Panc1 (cell line): ENCODE results near the gene CHAC1. TPM values are rescaled to one million over a fixed set of nuclear protein-coding genes. Genes with fewer than 3 reads are reported as not detected.
A peak's percentile ranks its signal among the peaks of the same experiment; 100 is the strongest.

ENCODE experiments used
- ATAC-seq: fragments of 200-7000 bp; cut with Tn5 transposase; 2 replicates; pipeline ENCODE4 v1.9.1; 2020; ENCODE audit warnings: mild to moderate bottlenecking, moderate library complexity
- BruUV-seq: library from RNA; stranded (reverse); fragments of 400-500 nt; replicated peaks from 2 replicates; lab custom pipeline; 2021; lab: Mats Ljungman, UMichigan
- CTCF ChIA-PET: fragments of 300-600 bp; sonication (Branson Sonifier 250); formaldehyde crosslinking; loops from one replicate; lab custom pipeline; 2022; ENCODE audit warnings: antibody characterized with exemption; lab: Charles Lee
- POLR2A ChIA-PET: fragments of 300-600 bp; sonication (Branson Sonifier 250); formaldehyde crosslinking; loops from one replicate; lab custom pipeline; 2022; ENCODE audit warnings: antibody characterized with exemption; lab: Charles Lee
- DNase-seq: peaks from one replicate; pipeline ENCODE4 v3.0.0-alpha.2; 2010; ENCODE audit warnings: low read depth, low spot score
- H3K27ac ChIP-seq: 2 replicates; pipeline ENCODE4 v1.5.1; 2011; ENCODE audit warnings: mild to moderate bottlenecking, low read length, inconsistent platforms
- H3K27me3 ChIP-seq: fragments of 200-500 bp; sonication (Bioruptor generic); 2 replicates; pipeline ENCODE4 v1.6.0; 2014; ENCODE audit warnings: low read length, inconsistent platforms; ENCODE audit not compliant: control insufficient read depth, insufficient read depth
- H3K36me3 ChIP-seq: fragments of 200-500 bp; sonication (Bioruptor generic); 2 replicates; pipeline ENCODE4 v1.5.1; 2014; ENCODE audit warnings: inconsistent platforms, mild to moderate bottlenecking, low read length, moderate library complexity; ENCODE audit not compliant: control insufficient read depth, insufficient read depth
- H3K4me1 ChIP-seq: 2 replicates; pipeline ENCODE4 v1.5.1; 2011; ENCODE audit warnings: inconsistent platforms, mild to moderate bottlenecking, low read length, moderate library complexity; ENCODE audit not compliant: control insufficient read depth, insufficient read depth
- H3K4me3 ChIP-seq, 2 experiments: 2 replicates each; pipeline ENCODE4 v1.5.1; 2011 to 2012; ENCODE audit warnings: low read depth in 2 of 2, low read length in 2 of 2, mild to moderate bottlenecking in 2 of 2, inconsistent platforms in 1 of 2, moderate library complexity in 1 of 2
- H3K9me3 ChIP-seq: fragments of 200-500 bp; sonication (Bioruptor generic); 2 replicates; pipeline ENCODE4 v1.5.1; 2014; ENCODE audit warnings: low read depth, mild to moderate bottlenecking, inconsistent platforms, low read length, moderate library complexity; ENCODE audit not compliant: control insufficient read depth, insufficient read depth
- POLR2AphosphoS5 ChIP-seq: IDR thresholded peaks from 2 replicates; pipeline ENCODE4 v1.6.1; 2012; ENCODE audit warnings: mild to moderate bottlenecking, low read depth, low read length, moderate library complexity
- SIN3A ChIP-seq: IDR thresholded peaks from 2 replicates; pipeline ENCODE4 v1.6.1; 2012; ENCODE audit warnings: low read depth, mild to moderate bottlenecking, low read length, moderate library complexity, borderline replicate concordance; ENCODE audit not compliant: insufficient read depth
- TCF7L2 ChIP-seq: IDR thresholded peaks from 2 replicates; pipeline ENCODE4 v1.6.1; 2011; ENCODE audit warnings: mild to moderate bottlenecking, low read depth, low read length, inconsistent platforms
- in situ Hi-C: cut with HindIII; loops from 2 replicates; pipeline ENCODE4 v1.10.0; 2016; ENCODE audit warnings: low sequenced_read_pairs, low pct_unique_long_range_greater_than_20kb
- intact Hi-C: fragments of 100-400 bp; cut with micrococcal nuclease; formaldehyde crosslinking; loops from one replicate; pipeline ENCODE4 v1.10.0; 2022; ENCODE audit not compliant: unreplicated experiment
- total RNA-seq: library from RNA; stranded (reverse); gene quantifications from one replicate; pipeline ENCODE4 v1.2.1, GENCODE V29; 2021; ENCODE audit not compliant: unreplicated experiment
- TF ChIP-seq, protein P1 (sequence below), 2 experiments: IDR thresholded peaks; 2 replicates each; pipeline ENCODE4 v1.6.1; 2011 to 2012; ENCODE audit warnings: low read depth in 2 of 2, control low read depth in 1 of 2, low read length in 1 of 2, mild to moderate bottlenecking in 1 of 2, moderate library complexity in 1 of 2; ENCODE audit not compliant: insufficient read depth in 1 of 2
- TF ChIP-seq, protein P2 (sequence below): fragments of 450-650 bp; IDR thresholded peaks from 2 replicates; pipeline ENCODE4 v1.5.1; 2017; ENCODE audit warnings: mild to moderate bottlenecking

CHAC1 gene
- total RNA-seq, 1 experiment from 2014 or later, result 15.5 TPM

DNA sequence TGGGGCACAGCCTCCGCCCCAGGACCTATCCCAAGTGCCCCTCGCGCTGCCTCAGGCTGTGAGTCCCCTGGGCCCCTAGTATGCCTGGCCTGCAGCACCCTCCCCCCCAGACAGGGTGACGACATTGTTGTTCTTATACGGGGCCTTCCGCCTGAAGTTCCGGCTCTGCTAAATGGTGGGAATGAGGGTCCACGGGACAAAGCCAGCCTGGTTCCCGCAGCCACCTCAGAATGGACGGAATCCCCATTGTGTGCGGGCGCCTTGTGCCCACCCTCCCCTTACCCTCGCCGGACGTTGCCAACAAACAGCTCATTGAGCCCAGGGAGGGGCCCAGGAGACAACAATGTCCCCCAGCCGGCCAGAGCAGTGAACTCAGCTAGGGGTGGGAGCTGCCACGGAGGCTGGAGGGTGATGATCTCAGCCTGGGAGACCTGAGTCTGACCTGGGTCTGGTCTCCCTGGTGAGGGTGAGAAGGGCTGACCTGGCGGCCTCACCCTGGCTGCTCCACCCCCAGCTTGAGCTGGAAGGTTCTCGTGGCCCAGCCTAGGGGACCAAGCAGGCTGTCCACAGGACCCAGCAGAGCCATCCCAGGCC, 34.4 kb upstream of the CHAC1 start:
- H3K27me3 ChIP-seq, result no peaks in the 10 kb centered on the region
- DNase-seq (no peak), ATAC-seq (no peak)
- TF ChIP-seq, protein P1, sequence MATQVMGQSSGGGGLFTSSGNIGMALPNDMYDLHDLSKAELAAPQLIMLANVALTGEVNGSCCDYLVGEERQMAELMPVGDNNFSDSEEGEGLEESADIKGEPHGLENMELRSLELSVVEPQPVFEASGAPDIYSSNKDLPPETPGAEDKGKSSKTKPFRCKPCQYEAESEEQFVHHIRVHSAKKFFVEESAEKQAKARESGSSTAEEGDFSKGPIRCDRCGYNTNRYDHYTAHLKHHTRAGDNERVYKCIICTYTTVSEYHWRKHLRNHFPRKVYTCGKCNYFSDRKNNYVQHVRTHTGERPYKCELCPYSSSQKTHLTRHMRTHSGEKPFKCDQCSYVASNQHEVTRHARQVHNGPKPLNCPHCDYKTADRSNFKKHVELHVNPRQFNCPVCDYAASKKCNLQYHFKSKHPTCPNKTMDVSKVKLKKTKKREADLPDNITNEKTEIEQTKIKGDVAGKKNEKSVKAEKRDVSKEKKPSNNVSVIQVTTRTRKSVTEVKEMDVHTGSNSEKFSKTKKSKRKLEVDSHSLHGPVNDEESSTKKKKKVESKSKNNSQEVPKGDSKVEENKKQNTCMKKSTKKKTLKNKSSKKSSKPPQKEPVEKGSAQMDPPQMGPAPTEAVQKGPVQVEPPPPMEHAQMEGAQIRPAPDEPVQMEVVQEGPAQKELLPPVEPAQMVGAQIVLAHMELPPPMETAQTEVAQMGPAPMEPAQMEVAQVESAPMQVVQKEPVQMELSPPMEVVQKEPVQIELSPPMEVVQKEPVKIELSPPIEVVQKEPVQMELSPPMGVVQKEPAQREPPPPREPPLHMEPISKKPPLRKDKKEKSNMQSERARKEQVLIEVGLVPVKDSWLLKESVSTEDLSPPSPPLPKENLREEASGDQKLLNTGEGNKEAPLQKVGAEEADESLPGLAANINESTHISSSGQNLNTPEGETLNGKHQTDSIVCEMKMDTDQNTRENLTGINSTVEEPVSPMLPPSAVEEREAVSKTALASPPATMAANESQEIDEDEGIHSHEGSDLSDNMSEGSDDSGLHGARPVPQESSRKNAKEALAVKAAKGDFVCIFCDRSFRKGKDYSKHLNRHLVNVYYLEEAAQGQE (IDR thresholded peaks at IDR 0.05; ENCODE audit: insufficient read depth in 1 of 2, low read depth in 2 of 2, low read length in 1 of 2), result no peak
- TF ChIP-seq POLR2AphosphoS5 (no peak), SIN3A (no peak), TCF7L2 (no peak)
- TF ChIP-seq, protein P2, sequence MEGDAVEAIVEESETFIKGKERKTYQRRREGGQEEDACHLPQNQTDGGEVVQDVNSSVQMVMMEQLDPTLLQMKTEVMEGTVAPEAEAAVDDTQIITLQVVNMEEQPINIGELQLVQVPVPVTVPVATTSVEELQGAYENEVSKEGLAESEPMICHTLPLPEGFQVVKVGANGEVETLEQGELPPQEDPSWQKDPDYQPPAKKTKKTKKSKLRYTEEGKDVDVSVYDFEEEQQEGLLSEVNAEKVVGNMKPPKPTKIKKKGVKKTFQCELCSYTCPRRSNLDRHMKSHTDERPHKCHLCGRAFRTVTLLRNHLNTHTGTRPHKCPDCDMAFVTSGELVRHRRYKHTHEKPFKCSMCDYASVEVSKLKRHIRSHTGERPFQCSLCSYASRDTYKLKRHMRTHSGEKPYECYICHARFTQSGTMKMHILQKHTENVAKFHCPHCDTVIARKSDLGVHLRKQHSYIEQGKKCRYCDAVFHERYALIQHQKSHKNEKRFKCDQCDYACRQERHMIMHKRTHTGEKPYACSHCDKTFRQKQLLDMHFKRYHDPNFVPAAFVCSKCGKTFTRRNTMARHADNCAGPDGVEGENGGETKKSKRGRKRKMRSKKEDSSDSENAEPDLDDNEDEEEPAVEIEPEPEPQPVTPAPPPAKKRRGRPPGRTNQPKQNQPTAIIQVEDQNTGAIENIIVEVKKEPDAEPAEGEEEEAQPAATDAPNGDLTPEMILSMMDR, result no peak
- CTCF ChIA-PET, result no interaction called here
- H3K4me3 ChIP-seq, result no peak overlapping the region
- H3K36me3 ChIP-seq, result no peaks in the 10 kb centered on the region
- BruUV-seq, result no TSS peak
- intact Hi-C loops, result no loop called here
- in situ Hi-C loops, result no loop called here
- POLR2A ChIA-PET, result no interaction called here
- H3K27ac ChIP-seq, result no peak overlapping the region
- no peaks in the 10 kb centered on the region for H3K9me3 ChIP-seq
- H3K4me1 ChIP-seq, result no peaks in the 10 kb centered on the region

DNA sequence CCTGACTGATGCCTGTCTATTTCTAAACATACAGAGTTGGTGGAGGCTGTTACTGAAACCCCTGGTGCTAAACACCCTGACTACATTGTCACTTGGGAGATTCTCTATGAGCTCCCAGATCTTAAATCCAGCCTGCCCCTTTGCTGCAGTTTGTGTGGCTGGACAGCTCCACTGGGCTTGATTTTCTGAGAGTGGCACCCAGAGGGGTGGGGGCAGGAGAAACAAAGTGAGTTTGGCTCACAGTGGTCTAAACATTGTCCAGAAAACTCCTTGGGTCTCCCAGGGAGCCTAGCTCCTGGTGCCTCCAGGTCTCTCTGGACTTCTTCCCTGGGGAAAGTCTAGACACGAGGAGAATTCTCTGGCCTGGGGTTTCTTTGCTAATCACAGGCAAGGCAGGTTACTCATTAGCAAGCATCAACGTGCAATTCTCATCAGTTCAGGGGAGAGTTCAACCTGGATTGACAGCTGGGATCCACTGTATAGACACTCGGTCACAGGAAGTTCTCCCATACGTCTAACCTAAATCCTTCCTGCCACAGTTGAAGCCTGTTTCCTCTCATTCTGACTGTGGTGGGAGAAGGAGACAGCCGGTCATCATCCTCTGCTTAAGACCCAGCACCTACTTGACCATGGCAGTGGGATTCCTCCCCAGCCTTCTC, 31.2 kb upstream of the CHAC1 start:
- ATAC-seq, result no peak
- Histone ChIP-seq H3K27ac (no peak overlapping the region), H3K27me3 (no peaks in the 10 kb centered on the region), H3K9me3 (no peaks in the 10 kb centered on the region), H3K4me1 (no peaks in the 10 kb centered on the region), H3K36me3 (no peaks in the 10 kb centered on the region), H3K4me3 (no peak overlapping the region)
- in situ Hi-C loops (no loop called here), intact Hi-C loops (no loop called here)
- POLR2A ChIA-PET, result no interaction called here
- CTCF ChIA-PET, result no interaction called here
- no TSS peak for BruUV-seq
- TF ChIP-seq, protein P1 (IDR thresholded peaks at IDR 0.05; ENCODE audit: insufficient read depth in 1 of 2, low read depth in 2 of 2, low read length in 1 of 2), result peak in 1 of 2 experiments; percentile 33; a peak in 1 of 4 replicates
- TF ChIP-seq TCF7L2, result no peak
- TF ChIP-seq, protein P2, result no peak
- DNase-seq, result no peak
